Measurements from ENCODE around the gene NTSR1. TPM values are rescaled to one million over a fixed set of nuclear protein-coding genes. Genes with fewer than 3 reads are reported as not detected.

NTSR1 gene
- total and polyA plus RNA-seq, 2 of the 13 experiments (the other 11 are each of a cell fraction or from before 2014, with no cell fraction given), result 0.09 to 0.12 TPM

GRCh38 chr20:62665153-62665754 is 43.4 kb upstream of the NTSR1 start (continued):
- TF ChIP-seq DBP (CRISPR knock-in tag; IDR thresholded peaks at IDR 0.05; ENCODE audit: not compliant biosample characterization) (no peak), ZNF256 (CRISPR knock-in tag; conservative IDR thresholded peaks at IDR 0.05) (no peak), YEATS2 (CRISPR knock-in tag; IDR thresholded peaks at IDR 0.05; ENCODE audit: borderline replicate concordance) (no peak), JUND (CRISPR knock-in tag; IDR thresholded peaks at IDR 0.05) (no peak), ZNF83 (CRISPR knock-in tag; IDR thresholded peaks at IDR 0.05; ENCODE audit: borderline replicate concordance) (no peak), AFF4 (CRISPR knock-in tag; IDR thresholded peaks at IDR 0.05) (no peak), POGK (CRISPR knock-in tag; conservative IDR thresholded peaks at IDR 0.05) (no peak), ZBTB49 (CRISPR knock-in tag; IDR thresholded peaks at IDR 0.05; ENCODE audit: borderline replicate concordance) (no peak), ZNF550 (CRISPR knock-in tag; IDR thresholded peaks at IDR 0.05; ENCODE audit: borderline replicate concordance) (no peak), NR1H2 (CRISPR knock-in tag; IDR thresholded peaks at IDR 0.05; ENCODE audit: borderline replicate concordance, low read depth) (no peak), JUN (CRISPR knock-in tag; IDR thresholded peaks at IDR 0.05) (no peak), DNMT3B (CRISPR knock-in tag; conservative IDR thresholded peaks at IDR 0.05) (no peak), ZNF572 (CRISPR knock-in tag; IDR thresholded peaks at IDR 0.05) (no peak), ZNF136 (CRISPR knock-in tag; IDR thresholded peaks at IDR 0.05; ENCODE audit: low read depth) (no peak; the same call in 1 of the 2 replicates)
- TF ChIP-seq, protein P1, sequence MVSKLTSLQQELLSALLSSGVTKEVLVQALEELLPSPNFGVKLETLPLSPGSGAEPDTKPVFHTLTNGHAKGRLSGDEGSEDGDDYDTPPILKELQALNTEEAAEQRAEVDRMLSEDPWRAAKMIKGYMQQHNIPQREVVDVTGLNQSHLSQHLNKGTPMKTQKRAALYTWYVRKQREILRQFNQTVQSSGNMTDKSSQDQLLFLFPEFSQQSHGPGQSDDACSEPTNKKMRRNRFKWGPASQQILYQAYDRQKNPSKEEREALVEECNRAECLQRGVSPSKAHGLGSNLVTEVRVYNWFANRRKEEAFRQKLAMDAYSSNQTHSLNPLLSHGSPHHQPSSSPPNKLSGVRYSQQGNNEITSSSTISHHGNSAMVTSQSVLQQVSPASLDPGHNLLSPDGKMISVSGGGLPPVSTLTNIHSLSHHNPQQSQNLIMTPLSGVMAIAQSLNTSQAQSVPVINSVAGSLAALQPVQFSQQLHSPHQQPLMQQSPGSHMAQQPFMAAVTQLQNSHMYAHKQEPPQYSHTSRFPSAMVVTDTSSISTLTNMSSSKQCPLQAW (CRISPR knock-in tag; IDR thresholded peaks at IDR 0.05), result no peak
- TF ChIP-seq, protein P2, sequence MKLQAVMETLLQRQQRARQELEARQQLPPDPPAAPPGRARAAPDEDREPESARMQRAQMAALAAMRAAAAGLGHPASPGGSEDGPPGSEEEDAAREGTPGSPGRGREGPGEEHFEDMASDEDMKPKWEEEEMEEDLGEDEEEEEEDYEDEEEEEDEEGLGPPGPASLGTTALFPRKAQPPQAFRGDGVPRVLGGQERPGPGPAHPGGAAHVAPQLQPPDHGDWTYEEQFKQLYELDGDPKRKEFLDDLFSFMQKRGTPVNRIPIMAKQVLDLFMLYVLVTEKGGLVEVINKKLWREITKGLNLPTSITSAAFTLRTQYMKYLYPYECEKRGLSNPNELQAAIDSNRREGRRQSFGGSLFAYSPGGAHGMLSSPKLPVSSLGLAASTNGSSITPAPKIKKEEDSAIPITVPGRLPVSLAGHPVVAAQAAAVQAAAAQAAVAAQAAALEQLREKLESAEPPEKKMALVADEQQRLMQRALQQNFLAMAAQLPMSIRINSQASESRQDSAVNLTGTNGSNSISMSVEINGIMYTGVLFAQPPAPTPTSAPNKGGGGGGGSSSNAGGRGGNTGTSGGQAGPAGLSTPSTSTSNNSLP (IDR thresholded peaks at IDR 0.05; ENCODE audit: low read depth, low read length), result no peak
